Neuronal stem cell (in vitro differentiated cells): ENCODE measurements around the gene TREH.
A peak's percentile ranks its signal among the peaks of the same experiment; 100 is the strongest.

Source experiments
- DNase-seq: peaks from one replicate; pipeline ENCODE4 v3.0.0-alpha.2; 2013; ENCODE audit warnings: low spot score
- H2AFZ ChIP-seq: one replicate; pipeline ENCODE4 v1.6.1; 2013; ENCODE audit warnings: mild to moderate bottlenecking, low read length, inconsistent platforms
- H2AK5ac ChIP-seq: 2 replicates; pipeline ENCODE4 v1.6.1; 2013; ENCODE audit warnings: low read depth, mild to moderate bottlenecking, inconsistent platforms, low read length, moderate library complexity, mixed read lengths
- H2BK120ac ChIP-seq: 2 replicates; pipeline ENCODE4 v1.6.1; 2013; ENCODE audit warnings: low read depth, mild to moderate bottlenecking, inconsistent platforms, low read length, moderate library complexity, mixed read lengths
- H2BK12ac ChIP-seq: one replicate; pipeline ENCODE4 v1.6.1; 2013; ENCODE audit warnings: low read length, inconsistent platforms
- H2BK15ac ChIP-seq: 2 replicates; pipeline ENCODE4 v1.6.1; 2013; ENCODE audit warnings: mild to moderate bottlenecking, low read length, inconsistent platforms, mixed read lengths
- H2BK5ac ChIP-seq: one replicate; pipeline ENCODE4 v1.6.1; 2013; ENCODE audit warnings: inconsistent platforms, mild to moderate bottlenecking, low read length, moderate library complexity
- H3K14ac ChIP-seq: one replicate; pipeline ENCODE4 v1.6.1; 2013; ENCODE audit warnings: low read length, inconsistent platforms
- H3K18ac ChIP-seq: 2 replicates; pipeline ENCODE4 v1.6.1; 2013; ENCODE audit warnings: low read length, inconsistent platforms
- H3K23ac ChIP-seq: 2 replicates; pipeline ENCODE4 v1.6.1; 2013; ENCODE audit warnings: low read depth, mild to moderate bottlenecking, mixed read lengths, low read length, inconsistent platforms; ENCODE audit not compliant: poor library complexity
- H3K27ac ChIP-seq: replicated peaks from 3 replicates; pipeline ENCODE4 v1.5.1; 2013; ENCODE audit warnings: low read length, inconsistent platforms
- H3K27me3 ChIP-seq, 3 experiments: 2 replicates each; pipeline ENCODE4 v1.6.1; 2013; ENCODE audit warnings: low read length in 3 of 3, mild to moderate bottlenecking in 2 of 3, inconsistent platforms in 1 of 3, low read depth in 1 of 3, mixed read lengths in 1 of 3, moderate library complexity in 1 of 3; ENCODE audit not compliant: control insufficient read depth in 3 of 3, insufficient read depth in 3 of 3
- H3K36me3 ChIP-seq, 2 donors: replicated peaks in 1 of 2; 2 replicates each; pipeline ENCODE4 v1.6.1; 2013; ENCODE audit warnings: low read length in 2 of 2; ENCODE audit not compliant: control insufficient read depth in 2 of 2, insufficient read depth in 2 of 2
- H3K4ac ChIP-seq: 2 replicates; pipeline ENCODE4 v1.6.1; 2013; ENCODE audit warnings: inconsistent platforms, mild to moderate bottlenecking, low read length, moderate library complexity
- H3K4me1 ChIP-seq, 2 donors: 1 replicate in 1 of 2; 2 replicates in 1 of 2; pipeline ENCODE4 v1.6.1; 2013; ENCODE audit warnings: low read length in 2 of 2, low read depth in 1 of 2; ENCODE audit not compliant: control insufficient read depth in 2 of 2, insufficient read depth in 1 of 2
- H3K4me2 ChIP-seq: one replicate; pipeline ENCODE4 v1.6.1; 2013; ENCODE audit warnings: mild to moderate bottlenecking, low read length, inconsistent platforms; ENCODE audit not compliant: insufficient read depth, poor library complexity, severe bottlenecking
- H3K4me3 ChIP-seq, 2 donors: 2 replicates each; pipeline ENCODE4 v1.5.1; 2013; ENCODE audit warnings: low read length in 2 of 2, mild to moderate bottlenecking in 2 of 2, inconsistent platforms in 1 of 2, moderate library complexity in 1 of 2
- H3K79me1 ChIP-seq: one replicate; pipeline ENCODE4 v1.6.1; 2013; ENCODE audit warnings: low read depth, mild to moderate bottlenecking, inconsistent platforms, low read length, moderate library complexity
- H3K9ac ChIP-seq: one replicate; pipeline ENCODE4 v1.6.1; 2013; ENCODE audit warnings: mild to moderate bottlenecking, low read depth, low read length, inconsistent platforms; ENCODE audit not compliant: poor library complexity
- H3K9me3 ChIP-seq, 2 donors: replicated peaks in 1 of 2; 2 replicates each; pipeline versions ENCODE3 to v1.6.1; 2013; ENCODE audit warnings: low read length in 2 of 2, mild to moderate bottlenecking in 2 of 2, inconsistent platforms in 1 of 2, low read depth in 1 of 2, mixed read lengths in 1 of 2, moderate library complexity in 1 of 2; ENCODE audit not compliant: control insufficient read depth in 2 of 2, insufficient read depth in 1 of 2
- H4K8ac ChIP-seq: one replicate; pipeline ENCODE4 v1.6.1; 2013; ENCODE audit warnings: low read depth, mild to moderate bottlenecking, inconsistent platforms, low read length, moderate library complexity
- H4K91ac ChIP-seq: one replicate; pipeline ENCODE4 v1.6.1; 2013; ENCODE audit warnings: low read length, low read depth, mild to moderate bottlenecking, inconsistent platforms; ENCODE audit not compliant: poor library complexity
- WGBS, 2 donors: extraction: QIAGEN DNeasy Blood & Tissue Kit; methylation state at CpG; one replicate each; pipeline ENCODE4 v1.1.7; 2013; ENCODE audit warnings: missing lambda C conversion rate in 2 of 2, mixed read lengths in 1 of 2; ENCODE audit not compliant: insufficient read length in 2 of 2, insufficient replicate concordance in 1 of 2; ENCODE audit errors: extremely low coverage in 2 of 2; 5-methylcytosine and 5-hydroxymethylcytosine counted together

The TREH gene

GRCh38 chr11:118627566-118627965 lies 51.9 kb downstream of the TREH start:
- Histone ChIP-seq H3K4me3 (no peak overlapping the region), H3K23ac (peak overlapping the region; percentile 45), H2BK120ac (no peak overlapping the region), H2AK5ac (no peak overlapping the region), H2BK5ac (no peak overlapping the region), H3K4me2 (no peak overlapping the region), H2BK15ac (no peak overlapping the region), H3K9me3 (no peaks in the 10 kb centered on the region), H3K27me3 (no peaks in the 10 kb centered on the region), H3K9ac (no peak overlapping the region), H3K27ac (no peak overlapping the region), H3K4ac (no peak overlapping the region), H3K79me1 (peaks cover 14% of the 10 kb centered on the region), H4K8ac (no peak overlapping the region), H2BK12ac (no peak overlapping the region), H3K14ac (no peak overlapping the region), H3K36me3 (peaks cover 63 to 93% of the 10 kb centered on the region in 2 donors), H3K18ac (no peak overlapping the region), H3K4me1 (peaks cover 9% of the 10 kb centered on the region in 2 donors), H2AFZ (no peak overlapping the region), H4K91ac (no peak overlapping the region)
- WGBS, 2 donors = no CpG with 5 or more reads among the region's 10 CpGs
- no peak for DNase-seq

GRCh38 chr11:118625976-118626375 lies 53.5 kb downstream of the TREH start:
- WGBS, 2 donors = no CpG with 5 or more reads among the region's 2 CpGs
- no peak for DNase-seq

GRCh38 chr11:118625036-118625690 lies 54.3 kb downstream of the TREH start:
- Histone ChIP-seq H3K4me3 (no peak overlapping the region), H3K9ac (no peak overlapping the region), H2BK120ac (no peak overlapping the region), H3K23ac (no peak overlapping the region), H3K14ac (no peak overlapping the region), H3K18ac (no peak overlapping the region), H3K36me3 (peaks cover 44 to 69% of the 10 kb centered on the region in 2 donors), H4K8ac (no peak overlapping the region), H2BK5ac (peak overlapping the region; percentile 45), H3K4me1 (peaks cover 22 to 25% of the 10 kb centered on the region in 2 donors), H3K79me1 (peaks cover 15% of the 10 kb centered on the region), H3K27me3 (no peaks in the 10 kb centered on the region), H3K27ac (no peak overlapping the region), H2AFZ (no peak overlapping the region), H3K4me2 (no peak overlapping the region), H4K91ac (no peak overlapping the region), H2BK12ac (no peak overlapping the region), H2AK5ac (no peak overlapping the region), H3K9me3 (no peaks in the 10 kb centered on the region), H3K4ac (no peak overlapping the region), H2BK15ac (no peak overlapping the region)
- WGBS, 2 donors = no CpG with 5 or more reads among the region's 6 CpGs
- DNase-seq = no peak

More at GRCh38 chr11:118625976-118626375, 53.5 kb downstream of the TREH start:
- no peak overlapping the region for H4K8ac ChIP-seq
- no peak overlapping the region for H3K4ac ChIP-seq
- H3K27me3 ChIP-seq = no peaks in the 10 kb centered on the region
- no peak overlapping the region for H2BK15ac ChIP-seq
- H2BK120ac ChIP-seq = no peak overlapping the region
- no peak overlapping the region for H2AK5ac ChIP-seq
- no peaks in the 10 kb centered on the region for H3K9me3 ChIP-seq
- peaks cover 51 to 77% of the 10 kb centered on the region in 2 donors for H3K36me3 ChIP-seq
- no peak overlapping the region for H3K23ac ChIP-seq
- H2BK12ac ChIP-seq = no peak overlapping the region
- no peak overlapping the region for H2AFZ ChIP-seq
- H3K14ac ChIP-seq = no peak overlapping the region
- no peak overlapping the region for H3K27ac ChIP-seq
- peaks cover 14 to 19% of the 10 kb centered on the region in 2 donors for H3K4me1 ChIP-seq
- no peak overlapping the region for H3K9ac ChIP-seq
- H4K91ac ChIP-seq = no peak overlapping the region
- no peak overlapping the region for H3K4me3 ChIP-seq
- H3K18ac ChIP-seq = no peak overlapping the region
- no peak overlapping the region for H2BK5ac ChIP-seq
- peaks cover 16% of the 10 kb centered on the region for H3K79me1 ChIP-seq
- no peak overlapping the region for H3K4me2 ChIP-seq

GRCh38 chr11:118623269-118623655 lies 56.2 kb downstream of the TREH start:
- H3K9ac ChIP-seq = no peak overlapping the region
- no peak overlapping the region for H2AFZ ChIP-seq
- H2BK5ac ChIP-seq = no peak overlapping the region
- no peak overlapping the region for H3K14ac ChIP-seq
- no CpG with 5 or more reads among the region's 4 CpGs for WGBS, 2 donors
- peak overlapping the region; percentile 1 for H2AK5ac ChIP-seq
- H2BK15ac ChIP-seq = peak overlapping the region; percentile 23
- H3K27me3 ChIP-seq = no peaks in the 10 kb centered on the region
- peak overlapping the region; percentile 60 for H3K18ac ChIP-seq
- H3K4me1 ChIP-seq = peaks cover 38 to 39% of the 10 kb centered on the region in 2 donors
- peak overlapping the region in 1 of 2 donors; percentile 80 for H3K4me3 ChIP-seq
- no peak overlapping the region for H4K8ac ChIP-seq
- H3K9me3 ChIP-seq = no peaks in the 10 kb centered on the region
- peaks cover 9% of the 10 kb centered on the region for H3K79me1 ChIP-seq
- H3K27ac ChIP-seq = no peak overlapping the region
- peaks cover 29 to 50% of the 10 kb centered on the region in 2 donors for H3K36me3 ChIP-seq
- no peak overlapping the region for H4K91ac ChIP-seq
- peak overlapping the region; percentile 12 for H3K4me2 ChIP-seq
- no peak overlapping the region for H3K4ac ChIP-seq
- DNase-seq = no peak
- H3K23ac ChIP-seq = no peak overlapping the region
- H2BK12ac ChIP-seq = no peak overlapping the region
- H2BK120ac ChIP-seq = no peak overlapping the region
